ENCODE measurements around the gene POU2AF1. TPM values are rescaled to one million over a fixed set of nuclear protein-coding genes. Genes with fewer than 3 reads are reported as not detected.

POU2AF1 gene
- total and polyA plus RNA-seq, 2 of the 8 experiments (the other 6 are each of a cell fraction or from before 2014, with no cell fraction given), result not detected

GRCh38 chr11:111397034-111397433 is 18.0 kb upstream of the POU2AF1 start:
- H3K4me1 ChIP-seq (replicated peaks in 1 of 4; ENCODE audit: control insufficient read depth in 3 of 4, insufficient read depth in 4 of 4, low read length in 3 of 4), result no peaks in the 10 kb centered on the region
- H3K36me3 ChIP-seq (ENCODE audit: control insufficient read depth in 2 of 4, insufficient read depth in 4 of 4, low read length in 3 of 4), result no peaks in the 10 kb centered on the region
- 88% methylated on average over 2 of the region's 2 CpGs; no CpG with 5 or more reads in 1 of the 2 experiments for WGBS, 2 experiments (ENCODE audit: extremely low coverage in 1 of 2, insufficient coverage in 1 of 2, insufficient read length in 1 of 2, insufficient replicate concordance in 2 of 2, low coverage in 1 of 2, low lambda C conversion rate in 2 of 2, missing lambda C conversion rate in 1 of 2)
- H2BK15ac ChIP-seq (ENCODE audit: low read length), result no peak overlapping the region
- DNase-seq (ENCODE audit: low read depth in 1 of 2, low spot score in 2 of 2) (no peak), FAIRE-seq (no peak)
- no peaks in the 10 kb centered on the region for H3K79me2 ChIP-seq (ENCODE audit: control insufficient read depth in 1 of 2, insufficient read depth in 2 of 2, low read length in 2 of 2)
- H3K23ac ChIP-seq (ENCODE audit: insufficient read length), result no peak overlapping the region
- H3K14ac ChIP-seq (ENCODE audit: insufficient read length), result no peak overlapping the region
- TF ChIP-seq POLR2A (IDR thresholded peaks at IDR 0.05; ENCODE audit: control extremely low read depth in 1 of 2, low read depth in 2 of 2, low read length in 2 of 2) (no peak), SP1 (IDR thresholded peaks at IDR 0.05; ENCODE audit: low read depth, low read length) (no peak), RNF2 (IDR thresholded peaks at IDR 0.05; ENCODE audit: borderline replicate concordance, low read depth, low read length, missing control alignments, poor library complexity, severe bottlenecking) (no peak), CTBP2 (IDR thresholded peaks at IDR 0.05; ENCODE audit: borderline replicate concordance, insufficient read depth, insufficient read length, low read length) (no peak), E2F6 (IDR thresholded peaks at IDR 0.05) (no peak), JUND (IDR thresholded peaks at IDR 0.05; ENCODE audit: low read length) (no peak), GABPA (IDR thresholded peaks at IDR 0.05; ENCODE audit: borderline replicate concordance, insufficient read depth, low read length) (no peak)
- no peak overlapping the region for H4K5ac ChIP-seq (ENCODE audit: insufficient read length, low read depth, low read length)
- no peak overlapping the region for H2BK20ac ChIP-seq (ENCODE audit: low read length)
- ChIA-PET CTCF (ENCODE audit: partially characterized antibody) (interaction anchor here (1.0 to 1.8 kb wide), 3 partner anchors 26 to 95 kb away, joined by 3 to 5 read pairs (median 5); no protein-coding TSS in a partner anchor), POLR2A (ENCODE audit: partially characterized antibody) (interaction anchor here (1.0 kb wide), 1 partner anchor 15 kb away, joined by 4 read pairs; no protein-coding TSS in a partner anchor)
- no peaks in the 10 kb centered on the region; a peak in 1 of 7 replicates for H3K27me3 ChIP-seq (replicated peaks in 1 of 4; ENCODE audit: control insufficient read depth in 3 of 4, extremely low read depth in 1 of 4, insufficient read depth in 3 of 4, low read length in 3 of 4)
- no peak overlapping the region for H3K4ac ChIP-seq (replicated peaks; ENCODE audit: insufficient read length, low read depth, low read length)
- H2BK5ac ChIP-seq (ENCODE audit: low read depth, low read length), result no peak overlapping the region
- H2BK120ac ChIP-seq (replicated peaks; ENCODE audit: low read depth, low read length), result no peak overlapping the region
- H3K9me3 ChIP-seq (ENCODE audit: insufficient read depth in 2 of 2, low read depth in 1 of 2, low read length in 1 of 2), result no peaks in the 10 kb centered on the region
- no peak overlapping the region for H3K18ac ChIP-seq (ENCODE audit: extremely low read depth, low read length)
- H4K91ac ChIP-seq (replicated peaks; ENCODE audit: insufficient read length, low read length), result no peak overlapping the region
- no peak overlapping the region for H3K27ac ChIP-seq (ENCODE audit: low read depth, low read length)
- H4K8ac ChIP-seq (ENCODE audit: extremely low read depth, insufficient read depth, low read length), result no peak overlapping the region
- H3K79me1 ChIP-seq (ENCODE audit: low read depth, low read length), result no peaks in the 10 kb centered on the region
- no peak overlapping the region for H2AFZ ChIP-seq (ENCODE audit: low read length)
- H4K20me1 ChIP-seq (replicated peaks in 1 of 2; ENCODE audit: control insufficient read depth in 1 of 2, insufficient read depth in 2 of 2, low read length in 2 of 2), result no peaks in the 10 kb centered on the region
- H3K4me3 ChIP-seq (ENCODE audit: extremely low read depth in 1 of 4, insufficient read depth in 2 of 4, low read depth in 3 of 4, low read length in 4 of 4), result no peak overlapping the region
- no peak overlapping the region for H2AK5ac ChIP-seq (ENCODE audit: low read depth, low read length)
- H2BK12ac ChIP-seq (ENCODE audit: low read depth, low read length), result no peak overlapping the region
- H3K56ac ChIP-seq (replicated peaks; ENCODE audit: insufficient read length, low read depth, low read length), result no peak overlapping the region
- no peaks in the 10 kb centered on the region for H3K23me2 ChIP-seq (ENCODE audit: low read depth, low read length)
- H3K4me2 ChIP-seq (ENCODE audit: insufficient read depth in 1 of 2, low read depth in 2 of 2, low read length in 2 of 2), result no peak overlapping the region
- no peak overlapping the region for H3K9ac ChIP-seq (replicated peaks in 1 of 4; ENCODE audit: extremely low read depth in 1 of 4, low read depth in 3 of 4, low read length in 3 of 4)

Data from H1 (cell line).